T-helper 22 cell (primary cell): ENCODE results near the gene KLHDC8B.
"Not testable (repeated sequence)": the region's sequence is repeated elsewhere in the genome, so short reads cannot be mapped to it uniquely, and the experiment has no call there.

ENCODE experiments used
- DNase-seq: peaks from one replicate; pipeline ENCODE4 v3.0.0-alpha.2; 2020; ENCODE audit warnings: low read depth

The KLHDC8B gene

DNA sequence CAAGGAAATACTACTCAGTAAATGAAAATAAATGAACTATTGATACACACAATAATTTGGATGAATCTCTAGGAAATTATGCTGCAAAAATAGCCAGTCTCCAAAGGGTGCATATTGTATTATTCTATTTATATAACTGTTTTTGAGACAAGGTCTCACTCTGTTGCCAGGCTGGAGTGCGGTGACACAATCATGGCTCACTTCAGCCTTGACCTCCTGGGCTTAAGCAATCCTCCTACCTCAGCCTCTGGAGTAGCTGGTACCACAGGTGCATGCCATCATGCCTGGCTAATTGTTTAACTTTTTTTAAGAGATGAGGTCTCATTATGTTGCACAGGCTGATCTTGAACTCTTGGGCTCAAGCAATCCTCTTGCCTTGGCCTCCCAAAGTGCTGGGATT lies 12.5 kb downstream of the KLHDC8B start:
- DNase-seq: no peak

DNA sequence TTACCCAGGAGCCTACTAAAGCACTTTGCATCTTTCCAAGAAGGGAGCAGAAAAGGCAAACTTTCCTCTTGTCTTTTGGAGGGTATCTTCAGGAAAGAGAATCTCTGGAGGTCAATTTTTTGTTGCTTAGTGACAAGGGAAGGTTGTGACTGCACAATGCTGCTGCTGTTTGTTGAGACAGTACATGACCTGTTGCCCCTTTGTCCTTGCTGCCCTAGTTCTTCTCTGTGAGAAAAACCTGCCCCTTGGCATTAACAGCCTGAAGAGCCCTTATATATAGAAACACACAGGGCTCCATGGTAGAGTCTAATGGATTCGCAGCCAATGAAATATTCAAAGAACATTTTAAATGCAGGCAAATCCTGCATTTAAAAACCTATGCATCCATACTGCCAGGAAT lies 20.3 kb downstream of the KLHDC8B start:
- DNase-seq: no peak

GRCh38 chr3:49198161-49198560 lies 26.8 kb downstream of the KLHDC8B start:
- no peak for DNase-seq

DNA sequence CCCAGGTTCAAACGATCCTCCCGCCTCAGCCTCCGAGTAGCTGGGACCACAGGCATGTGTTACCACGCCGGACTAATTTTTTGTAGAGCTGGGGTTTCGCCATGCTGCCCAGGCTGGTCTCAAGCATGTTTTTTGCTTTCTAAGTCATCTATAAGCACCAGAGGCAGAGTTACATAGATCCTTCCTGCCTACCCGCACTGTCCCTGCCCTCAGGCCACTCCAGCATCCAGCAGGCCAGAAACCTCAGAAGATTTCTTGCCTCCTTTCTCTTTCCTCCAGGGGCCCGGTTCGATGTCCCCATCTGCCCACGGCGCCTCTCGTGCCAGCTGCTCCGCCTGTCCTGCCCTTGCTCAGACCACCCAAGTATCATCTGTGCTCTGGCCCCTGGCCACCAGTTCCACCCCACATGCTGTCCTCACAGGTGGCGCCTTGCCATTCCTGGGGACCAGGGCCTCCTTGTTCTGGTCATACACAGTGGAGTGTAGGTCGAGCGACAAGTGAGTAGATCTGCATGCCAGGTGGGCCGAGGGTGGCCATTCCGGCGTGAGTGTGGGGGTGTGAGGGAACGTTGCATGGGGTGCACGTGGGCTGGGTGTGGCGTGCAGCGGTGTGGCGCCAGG lies 27.3 kb downstream of the KLHDC8B start:
- DNase-seq: no peak

- DNase-seq: no peak
Measured at GRCh38 chr3:49199239-49199899, 28.0 kb downstream of the KLHDC8B start.

DNA sequence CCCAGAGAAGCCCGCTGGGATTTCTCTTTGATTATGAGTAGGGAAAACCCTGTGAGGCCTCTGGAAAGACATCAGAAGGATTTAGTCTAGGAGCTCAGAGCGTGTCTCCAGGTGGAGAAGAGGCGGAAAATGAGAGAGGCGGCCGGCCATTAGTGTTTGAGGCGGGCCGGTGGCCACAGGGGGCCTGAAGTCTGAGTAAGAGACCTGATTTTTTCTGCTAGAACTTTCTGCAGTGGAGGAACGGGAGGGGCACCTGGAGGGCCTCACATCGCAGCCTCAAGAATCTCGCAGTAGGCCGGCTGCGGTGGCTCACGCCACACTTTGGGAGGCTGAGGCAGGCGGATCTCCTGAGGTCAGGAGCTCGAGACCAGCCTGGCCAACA lies 28.5 kb downstream of the KLHDC8B start:
- no peak for DNase-seq

GRCh38 chr3:49213541-49213943 lies 42.1 kb downstream of the KLHDC8B start:
- no peak for DNase-seq

- no peak for DNase-seq
Measured at GRCh38 chr3:49213998-49214397, 42.6 kb downstream of the KLHDC8B start.

DNA sequence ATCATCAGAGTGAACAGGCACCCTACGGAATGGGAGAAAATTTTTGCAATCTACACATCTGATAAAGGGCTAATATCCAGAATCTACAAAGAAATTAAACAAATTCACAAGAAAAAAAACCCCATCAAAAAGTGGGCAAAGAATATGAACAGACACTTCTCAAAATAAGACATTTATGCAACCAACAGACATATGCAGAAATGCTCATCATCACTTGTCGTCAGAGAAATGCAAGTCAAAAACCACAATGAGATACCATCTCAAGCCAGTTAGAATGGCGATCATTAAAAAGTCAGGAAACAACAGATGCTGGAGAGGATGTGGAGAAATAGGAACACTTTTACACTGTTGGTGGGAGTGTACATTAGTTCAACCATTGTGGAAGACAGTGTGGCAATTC lies 45.3 kb downstream of the KLHDC8B start:
- not testable (repeated sequence) for DNase-seq

DNA sequence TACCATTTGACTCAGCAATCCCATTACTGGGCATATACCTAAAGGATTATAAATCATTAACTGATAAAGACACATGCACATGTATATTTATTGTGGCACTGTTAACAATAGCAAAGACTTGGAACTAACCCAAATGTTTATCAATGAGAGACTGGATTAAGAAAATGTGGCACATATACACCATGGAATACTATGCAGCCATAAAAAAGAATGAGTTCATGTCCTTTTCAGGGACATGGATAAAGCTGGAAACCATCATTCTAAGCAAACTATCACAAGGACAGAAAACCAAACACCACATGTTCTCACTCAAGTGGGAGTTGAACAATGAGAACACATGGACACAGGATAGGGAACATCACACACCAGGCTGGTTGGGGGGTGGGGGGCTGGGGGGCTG lies 45.7 kb downstream of the KLHDC8B start:
- not testable (repeated sequence) for DNase-seq

DNA sequence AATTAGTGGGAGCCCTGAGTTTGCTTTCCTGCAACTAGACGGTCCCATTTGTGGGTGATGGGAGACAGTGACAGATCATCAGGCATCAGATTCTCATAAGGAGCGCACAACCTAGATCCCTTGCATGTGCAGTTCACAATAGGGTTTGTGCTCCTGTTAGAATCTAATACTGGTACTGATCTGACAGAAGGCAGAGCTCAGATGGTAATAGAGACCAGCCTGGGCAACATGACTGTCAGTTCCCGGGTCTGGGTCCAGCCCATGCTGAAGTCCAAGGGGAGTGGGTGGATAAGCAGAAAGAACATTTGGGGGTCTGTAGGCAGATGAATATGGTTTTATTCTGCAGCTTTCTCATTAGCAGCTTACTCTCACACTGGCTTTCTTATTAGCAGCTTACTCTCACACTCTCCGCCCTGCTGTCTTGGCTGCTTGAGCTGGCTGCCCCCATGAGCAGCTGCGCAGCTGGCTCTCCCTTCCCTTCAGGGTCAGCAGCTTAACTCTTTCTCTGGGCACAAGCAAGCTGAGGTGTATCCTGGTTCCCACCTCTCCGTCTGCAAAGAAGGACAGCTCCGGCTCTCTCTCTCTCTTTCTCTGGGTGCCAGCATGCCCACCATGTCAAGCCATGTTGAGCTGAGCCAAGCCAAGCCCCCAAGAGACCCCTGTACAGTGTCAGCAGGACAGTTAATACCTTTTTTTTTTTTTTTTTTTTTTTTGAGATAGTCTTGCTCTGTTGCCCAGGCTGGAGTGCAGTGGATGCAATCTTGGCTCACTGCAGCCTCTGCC lies 46.5 kb downstream of the KLHDC8B start:
- DNase-seq: no peak

GRCh38 chr3:49218471-49218989 lies 47.1 kb downstream of the KLHDC8B start:
- DNase-seq: not testable (repeated sequence)

- no peak for DNase-seq
Measured at GRCh38 chr3:49219132-49219531, 47.7 kb downstream of the KLHDC8B start.

GRCh38 chr3:49220985-49221563 lies 49.7 kb downstream of the KLHDC8B start:
- DNase-seq: not testable (repeated sequence)

DNA sequence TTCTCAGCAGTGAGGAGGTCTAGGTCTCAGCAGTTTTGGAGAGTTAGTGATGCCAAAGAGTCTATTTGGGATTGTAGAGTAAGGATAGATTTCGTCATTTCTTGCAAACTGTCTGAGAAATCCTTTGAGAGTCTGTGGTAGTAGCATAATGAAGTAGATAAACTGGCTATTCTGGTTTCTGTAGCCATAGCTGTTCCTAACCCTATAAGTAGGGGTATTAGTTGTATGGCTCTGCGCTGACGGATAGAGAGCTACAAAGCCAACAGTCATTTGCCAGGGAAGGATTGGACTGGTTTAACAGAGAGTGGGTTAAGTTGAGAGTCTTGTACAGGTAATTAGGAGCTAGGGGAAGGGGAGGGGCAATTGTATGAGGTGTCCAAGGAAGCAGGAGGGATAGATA lies 50.6 kb downstream of the KLHDC8B start:
- DNase-seq: no peak
